Measurements from ENCODE around the gene WDR37. TPM values are rescaled to one million over a fixed set of nuclear protein-coding genes. Genes with fewer than 3 reads are reported as not detected.

WDR37 gene
- total and polyA plus RNA-seq, 9 of the 15 experiments (the other 6 are each of a cell fraction or from before 2014, with no cell fraction given): 2.3 to 11.6 (median 6.7) TPM

GRCh38 chr10:1035201-1035600 lies 21.0 kb upstream of the WDR37 start (continued):
- no peak for TF ChIP-seq MGA (IDR thresholded peaks at IDR 0.05)
- TF ChIP-seq, protein P1, sequence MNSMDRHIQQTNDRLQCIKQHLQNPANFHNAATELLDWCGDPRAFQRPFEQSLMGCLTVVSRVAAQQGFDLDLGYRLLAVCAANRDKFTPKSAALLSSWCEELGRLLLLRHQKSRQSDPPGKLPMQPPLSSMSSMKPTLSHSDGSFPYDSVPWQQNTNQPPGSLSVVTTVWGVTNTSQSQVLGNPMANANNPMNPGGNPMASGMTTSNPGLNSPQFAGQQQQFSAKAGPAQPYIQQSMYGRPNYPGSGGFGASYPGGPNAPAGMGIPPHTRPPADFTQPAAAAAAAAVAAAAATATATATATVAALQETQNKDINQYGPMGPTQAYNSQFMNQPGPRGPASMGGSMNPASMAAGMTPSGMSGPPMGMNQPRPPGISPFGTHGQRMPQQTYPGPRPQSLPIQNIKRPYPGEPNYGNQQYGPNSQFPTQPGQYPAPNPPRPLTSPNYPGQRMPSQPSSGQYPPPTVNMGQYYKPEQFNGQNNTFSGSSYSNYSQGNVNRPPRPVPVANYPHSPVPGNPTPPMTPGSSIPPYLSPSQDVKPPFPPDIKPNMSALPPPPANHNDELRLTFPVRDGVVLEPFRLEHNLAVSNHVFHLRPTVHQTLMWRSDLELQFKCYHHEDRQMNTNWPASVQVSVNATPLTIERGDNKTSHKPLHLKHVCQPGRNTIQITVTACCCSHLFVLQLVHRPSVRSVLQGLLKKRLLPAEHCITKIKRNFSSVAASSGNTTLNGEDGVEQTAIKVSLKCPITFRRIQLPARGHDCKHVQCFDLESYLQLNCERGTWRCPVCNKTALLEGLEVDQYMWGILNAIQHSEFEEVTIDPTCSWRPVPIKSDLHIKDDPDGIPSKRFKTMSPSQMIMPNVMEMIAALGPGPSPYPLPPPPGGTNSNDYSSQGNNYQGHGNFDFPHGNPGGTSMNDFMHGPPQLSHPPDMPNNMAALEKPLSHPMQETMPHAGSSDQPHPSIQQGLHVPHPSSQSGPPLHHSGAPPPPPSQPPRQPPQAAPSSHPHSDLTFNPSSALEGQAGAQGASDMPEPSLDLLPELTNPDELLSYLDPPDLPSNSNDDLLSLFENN (IDR thresholded peaks at IDR 0.05; ENCODE audit: low read depth in 2 of 2, low read length in 2 of 2): no peak
- no peak for TF ChIP-seq ZNF592 (IDR thresholded peaks at IDR 0.05)
- TF ChIP-seq ADNP (tag; IDR thresholded peaks at IDR 0.05): no peak

All from K562 (cell line).